Stimulated activated CD8-positive, alpha-beta memory T cell treated with anti-CD3 and anti-CD28 coated beads, Interleukin-15, amount 100 ng/mL, for 4 hours (primary cell): ENCODE data around the gene SYT1.
"Not testable (repeated sequence)": the region's sequence is repeated elsewhere in the genome, so short reads cannot be mapped to it uniquely, and the experiment has no call there.

ENCODE experiments used
- DNase-seq, 2 donors: peaks; one replicate each; pipeline ENCODE4 v3.0.0-alpha.2; 2020; ENCODE audit warnings: low read depth in 2 of 2

The SYT1 gene

GRCh38 chr12:79400481-79400880 lies 535.9 kb downstream of the SYT1 start:
- no peak for DNase-seq

- no peak for DNase-seq
Measured at GRCh38 chr12:79402606-79403005, 538.0 kb downstream of the SYT1 start.

- DNase-seq: no peak
Measured at GRCh38 chr12:79406993-79407392, 542.4 kb downstream of the SYT1 start.

GRCh38 chr12:79407671-79408622 lies 543.4 kb downstream of the SYT1 start:
- no peak for DNase-seq

GRCh38 chr12:79408689-79409088 lies 544.1 kb downstream of the SYT1 start:
- DNase-seq: no peak

- DNase-seq: no peak
Measured at GRCh38 chr12:79409562-79409961, 545.0 kb downstream of the SYT1 start.

- no peak for DNase-seq
Measured at GRCh38 chr12:79411791-79412190, 547.2 kb downstream of the SYT1 start.

- no peak for DNase-seq
Measured at GRCh38 chr12:79413796-79414195, 549.2 kb downstream of the SYT1 start.

- DNase-seq: no peak
Measured at GRCh38 chr12:79414252-79414651, 549.7 kb downstream of the SYT1 start.

GRCh38 chr12:79415321-79415720 lies 550.7 kb downstream of the SYT1 start:
- DNase-seq: no peak

GRCh38 chr12:79415746-79416435 lies 551.3 kb downstream of the SYT1 start:
- no peak for DNase-seq

GRCh38 chr12:79420146-79420618 lies 555.6 kb downstream of the SYT1 start:
- no peak for DNase-seq

GRCh38 chr12:79421236-79421740 lies 556.7 kb downstream of the SYT1 start:
- no peak for DNase-seq

GRCh38 chr12:79422060-79422812 lies 557.7 kb downstream of the SYT1 start:
- DNase-seq: no peak

GRCh38 chr12:79423560-79423959 lies 559.0 kb downstream of the SYT1 start:
- DNase-seq: no peak

GRCh38 chr12:79424109-79424721 lies 559.6 kb downstream of the SYT1 start:
- DNase-seq: no peak

GRCh38 chr12:79426121-79426520 lies 561.5 kb downstream of the SYT1 start:
- no peak for DNase-seq

- not testable (repeated sequence) for DNase-seq
Measured at GRCh38 chr12:79426744-79427143, 562.2 kb downstream of the SYT1 start.

GRCh38 chr12:79433465-79434072 lies 569.0 kb downstream of the SYT1 start:
- no peak for DNase-seq

- DNase-seq: no peak
Measured at GRCh38 chr12:79434561-79434960, 570.0 kb downstream of the SYT1 start.

- DNase-seq: no peak
Measured at GRCh38 chr12:79435742-79436141, 571.2 kb downstream of the SYT1 start.
